HG03045 (cell line): Measurements from ENCODE around the gene MAP3K5.
"Not testable (repeated sequence)": the region's sequence is repeated elsewhere in the genome, so short reads cannot be mapped to it uniquely, and the experiment has no call there.

ENCODE experiments used
- ATAC-seq: cut with Tn5 transposase; IDR thresholded peaks from one replicate; pipeline ENCODE4 v1.9.1; 2021; ENCODE audit warnings: mild to moderate bottlenecking, moderate library complexity; ENCODE audit not compliant: unreplicated experiment

Gene MAP3K5

GRCh38 chr6:136696238-136696637 is 96.0 kb downstream of the MAP3K5 start:
- ATAC-seq, result no peak

GRCh38 chr6:136695412-136695811 is 96.9 kb downstream of the MAP3K5 start:
- no peak for ATAC-seq

- no peak for ATAC-seq
Measured at GRCh38 chr6:136693090-136693489, 99.2 kb downstream of the MAP3K5 start.

GRCh38 chr6:136687894-136688293 is 104.4 kb downstream of the MAP3K5 start:
- ATAC-seq, result not testable (repeated sequence)

GRCh38 chr6:136685540-136686108 is 106.7 kb downstream of the MAP3K5 start:
- no peak for ATAC-seq

GRCh38 chr6:136684466-136684865 is 107.8 kb downstream of the MAP3K5 start:
- ATAC-seq, result no peak

GRCh38 chr6:136683209-136683941 is 108.9 kb downstream of the MAP3K5 start:
- ATAC-seq, result no peak

- ATAC-seq, result no peak
Measured at GRCh38 chr6:136682292-136682691, 110.0 kb downstream of the MAP3K5 start.

- ATAC-seq, result no peak
Measured at GRCh38 chr6:136677822-136678221, 114.5 kb downstream of the MAP3K5 start.

- no peak for ATAC-seq
Measured at GRCh38 chr6:136677344-136677743, 114.9 kb downstream of the MAP3K5 start.

- ATAC-seq, result no peak
Measured at GRCh38 chr6:136676075-136676474, 116.2 kb downstream of the MAP3K5 start.

- ATAC-seq, result no peak
Measured at GRCh38 chr6:136673571-136673970, 118.7 kb downstream of the MAP3K5 start.

GRCh38 chr6:136672144-136672543 is 120.1 kb downstream of the MAP3K5 start:
- ATAC-seq, result no peak

GRCh38 chr6:136669299-136669699 is 123.0 kb downstream of the MAP3K5 start:
- ATAC-seq, result no peak

- no peak for ATAC-seq
Measured at GRCh38 chr6:136668571-136668970, 123.7 kb downstream of the MAP3K5 start.

- ATAC-seq, result no peak
Measured at GRCh38 chr6:136666041-136666440, 126.2 kb downstream of the MAP3K5 start.

GRCh38 chr6:136662347-136663237 is 129.7 kb downstream of the MAP3K5 start:
- no peak for ATAC-seq

GRCh38 chr6:136660727-136661126 is 131.6 kb downstream of the MAP3K5 start:
- no peak for ATAC-seq

- no peak for ATAC-seq
Measured at GRCh38 chr6:136659991-136660499, 132.2 kb downstream of the MAP3K5 start.

GRCh38 chr6:136658711-136659110 is 133.6 kb downstream of the MAP3K5 start:
- ATAC-seq, result no peak

GRCh38 chr6:136657666-136658065 is 134.6 kb downstream of the MAP3K5 start:
- no peak for ATAC-seq
